Stimulated activated CD8-positive, alpha-beta memory T cell treated with anti-CD3 and anti-CD28 coated beads, Interleukin-2, amount 100 ng/mL, for 1 hour (primary cell): ENCODE results near the gene DAAM1.

Experiments
- DNase-seq, 2 donors: peaks; one replicate each; pipeline ENCODE4 v3.0.0-alpha.2; 2020; ENCODE audit warnings: low read depth in 2 of 2

DAAM1 gene

DNA sequence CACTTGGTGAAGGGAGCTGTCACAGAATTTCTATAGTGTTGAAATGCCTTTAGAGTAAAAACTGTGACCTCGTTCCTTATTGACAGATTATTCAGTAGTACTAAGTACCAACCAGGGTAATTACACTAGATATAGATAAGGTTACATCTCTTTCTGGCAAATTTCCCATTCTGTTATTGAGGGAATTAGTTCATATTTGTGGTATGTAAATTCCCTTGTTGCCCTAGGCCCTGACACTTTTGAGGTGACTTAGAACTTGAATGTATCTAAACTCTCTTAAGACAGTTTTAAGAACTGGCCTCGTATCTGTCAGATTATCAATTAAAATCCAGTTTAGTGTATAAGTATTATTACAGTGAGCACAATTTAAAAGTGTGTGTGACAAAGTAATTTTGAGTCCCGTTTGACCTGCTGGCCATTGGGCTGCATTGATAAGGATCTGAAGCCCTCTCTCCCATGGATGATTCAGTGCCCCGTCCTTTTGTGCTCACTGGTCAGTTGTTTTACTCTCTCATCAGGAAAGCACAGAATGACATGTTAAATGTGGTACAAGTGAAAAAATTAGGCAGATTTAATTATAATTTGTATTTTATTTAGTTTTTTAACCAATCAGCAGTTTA is 153.5 kb downstream of the DAAM1 start:
- DNase-seq = no peak

DNA sequence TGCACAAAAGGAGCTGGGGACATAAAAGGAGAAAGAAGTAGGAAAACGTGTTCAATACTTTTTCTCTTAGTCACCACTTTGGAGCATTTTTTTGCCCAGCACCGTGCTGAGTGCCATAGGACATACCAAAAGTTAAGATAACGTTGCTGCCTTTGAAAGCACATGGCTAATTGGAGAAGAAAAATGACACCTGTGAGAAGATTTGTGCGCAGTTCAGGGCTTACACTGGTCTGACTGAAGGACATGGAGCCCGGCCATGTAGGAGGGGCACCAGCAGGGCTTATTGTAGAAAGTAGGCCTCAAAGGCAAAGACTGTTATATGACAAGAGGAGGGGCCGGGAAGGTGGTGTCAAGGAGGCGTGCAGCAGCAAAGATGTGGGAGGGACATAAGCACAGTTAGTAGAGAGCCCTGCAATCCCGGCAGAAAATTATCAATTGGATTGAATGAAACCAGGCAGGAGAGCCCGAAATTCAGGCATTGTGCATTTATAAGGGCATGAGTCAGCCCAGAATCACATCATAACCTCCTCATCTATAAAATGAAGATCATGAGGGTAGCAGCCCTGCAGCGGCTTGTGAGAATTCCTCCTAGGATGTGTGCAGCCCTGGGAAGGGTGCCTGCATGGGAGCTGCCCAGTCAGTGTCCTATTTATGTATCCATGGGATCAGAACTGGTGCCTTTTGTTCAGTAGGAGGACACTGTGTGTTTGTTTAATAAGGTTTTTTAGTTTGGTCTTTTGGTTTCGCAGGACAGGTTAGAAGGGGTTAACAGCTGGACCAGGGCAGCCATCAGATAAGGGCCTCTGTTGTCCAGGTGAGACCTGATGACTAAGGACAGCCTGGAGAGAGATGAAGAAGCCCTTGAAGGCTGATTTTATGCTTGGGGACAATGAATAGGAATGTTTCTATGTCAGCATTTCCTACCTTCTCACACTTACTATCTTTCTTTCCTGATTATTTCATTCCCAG is 154.3 kb downstream of the DAAM1 start:
- DNase-seq = no peak

DNA sequence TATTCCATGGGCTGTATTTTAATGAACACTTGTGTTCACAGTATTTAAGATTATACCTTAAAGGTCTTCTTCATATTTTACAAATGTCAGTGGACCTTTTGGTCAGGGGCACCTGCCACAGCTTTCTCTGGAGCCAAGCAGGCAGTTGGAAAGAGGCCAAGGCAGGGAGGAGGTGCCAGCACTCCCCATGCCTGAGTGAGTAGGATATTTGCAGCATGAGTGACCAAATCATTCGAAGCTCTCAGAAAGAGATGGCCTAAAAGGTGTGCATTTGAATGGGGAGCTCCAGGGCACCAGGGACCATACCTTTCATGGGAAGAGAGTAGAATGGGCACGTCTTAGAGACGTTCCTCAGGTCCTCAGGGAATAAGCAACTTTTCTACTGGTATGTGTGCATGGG is 155.1 kb downstream of the DAAM1 start:
- no peak for DNase-seq

DNA sequence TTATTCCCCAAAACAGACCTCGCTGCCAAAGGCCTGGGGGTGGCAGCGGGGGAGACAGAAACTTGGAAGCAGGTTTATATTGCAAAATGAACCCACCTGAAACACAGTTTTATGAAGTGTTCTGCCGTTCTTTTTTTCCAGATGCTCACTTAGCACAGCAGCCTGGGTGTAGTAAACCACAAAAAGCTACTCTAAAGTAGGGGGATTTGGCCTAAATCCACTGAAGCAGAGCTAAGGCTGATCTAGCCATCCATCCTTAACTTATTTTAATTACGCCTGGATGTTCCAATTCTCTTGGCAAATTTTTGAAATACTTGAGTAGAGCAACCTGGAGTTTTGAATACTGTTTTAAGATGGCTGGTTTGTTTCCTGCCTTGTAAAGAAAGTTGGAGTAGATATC is 155.5 kb downstream of the DAAM1 start:
- no peak for DNase-seq

DNA sequence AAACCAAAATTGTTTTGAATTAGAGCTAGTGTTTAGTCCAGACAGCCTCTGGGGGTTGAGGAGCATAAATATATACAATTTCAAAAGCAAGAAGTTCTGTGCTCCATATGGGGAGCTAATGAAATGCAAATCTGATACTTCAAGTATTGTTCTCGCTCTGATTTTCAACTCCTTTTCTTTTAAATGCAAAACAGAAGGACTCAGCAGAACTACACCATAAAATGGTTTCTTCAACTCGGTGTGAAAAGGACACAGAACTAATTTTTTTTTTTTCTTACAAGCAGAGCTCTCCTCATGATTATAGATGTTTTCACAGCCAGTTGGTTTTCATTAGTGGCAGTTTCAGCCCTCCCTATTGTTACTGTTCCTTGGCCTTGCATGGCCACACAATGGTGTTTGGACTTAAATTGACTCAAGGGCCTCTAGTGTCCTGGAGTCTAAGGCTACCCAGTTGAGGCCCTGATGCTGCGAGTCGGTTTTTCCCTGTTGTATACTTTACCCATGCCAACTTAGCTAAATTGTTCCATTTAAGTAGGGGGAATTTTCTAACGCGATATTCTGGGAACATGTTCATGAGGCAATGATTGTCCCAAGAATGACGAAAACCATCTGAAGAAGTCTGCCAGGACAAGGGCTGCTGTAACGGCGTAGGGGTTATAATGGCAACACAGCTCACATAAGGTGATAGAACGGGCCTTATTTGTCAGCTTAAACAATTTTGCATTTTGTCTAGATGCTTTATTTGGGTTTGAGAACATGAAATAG is 156.4 kb downstream of the DAAM1 start:
- DNase-seq = no peak

DNA sequence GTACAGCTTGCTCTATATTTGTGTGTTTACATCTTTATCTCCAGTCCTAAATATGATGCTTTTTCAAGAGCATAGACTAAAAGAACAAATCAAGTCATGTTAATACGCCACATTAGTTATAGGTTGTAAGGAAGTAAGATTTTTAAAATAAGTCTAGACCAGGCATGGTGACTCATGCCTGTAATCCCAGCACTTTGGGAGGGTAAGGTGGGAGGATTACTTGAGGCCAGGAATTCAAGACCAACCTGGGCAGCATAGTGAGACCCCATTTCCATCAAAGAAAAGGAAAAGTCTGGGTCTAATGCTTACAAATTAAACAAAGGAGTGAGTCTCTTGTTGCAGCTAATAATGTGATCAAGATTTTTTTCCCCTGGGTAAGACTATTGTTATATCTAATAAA is 157.9 kb downstream of the DAAM1 start:
- no peak for DNase-seq

DNA sequence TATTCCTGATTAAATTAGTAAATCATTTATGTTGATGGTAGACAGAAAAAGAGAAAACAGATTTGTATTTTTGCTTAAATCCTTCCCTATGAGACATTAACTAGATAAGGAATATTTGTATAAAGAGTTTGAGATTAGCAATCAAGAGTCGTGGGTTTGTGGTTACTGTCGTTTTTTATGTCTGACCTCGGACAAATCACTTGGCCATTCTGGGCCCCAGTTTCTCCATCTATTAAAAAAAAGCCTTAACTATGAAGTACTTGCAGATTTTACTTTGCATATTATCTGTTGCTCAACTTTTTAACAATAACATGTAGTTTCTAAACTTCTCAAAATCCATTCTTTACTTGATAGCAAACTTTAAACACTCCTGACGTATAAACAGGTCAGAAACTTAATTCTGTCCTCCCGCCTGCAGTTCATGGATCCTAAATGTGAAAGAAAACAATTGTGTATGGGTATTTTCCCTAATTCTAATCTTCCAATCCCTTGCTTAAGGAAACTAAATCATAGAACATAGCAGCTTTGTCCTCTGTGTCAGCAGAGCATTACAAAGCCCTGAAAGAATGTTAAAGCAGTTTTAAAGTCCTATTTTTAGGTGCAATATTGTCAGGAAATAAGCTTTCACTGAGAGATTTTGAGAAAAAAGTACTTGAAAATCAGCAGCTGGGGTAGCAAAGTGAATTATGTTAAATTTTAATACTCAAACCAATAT is 158.5 kb downstream of the DAAM1 start:
- no peak for DNase-seq

DNA sequence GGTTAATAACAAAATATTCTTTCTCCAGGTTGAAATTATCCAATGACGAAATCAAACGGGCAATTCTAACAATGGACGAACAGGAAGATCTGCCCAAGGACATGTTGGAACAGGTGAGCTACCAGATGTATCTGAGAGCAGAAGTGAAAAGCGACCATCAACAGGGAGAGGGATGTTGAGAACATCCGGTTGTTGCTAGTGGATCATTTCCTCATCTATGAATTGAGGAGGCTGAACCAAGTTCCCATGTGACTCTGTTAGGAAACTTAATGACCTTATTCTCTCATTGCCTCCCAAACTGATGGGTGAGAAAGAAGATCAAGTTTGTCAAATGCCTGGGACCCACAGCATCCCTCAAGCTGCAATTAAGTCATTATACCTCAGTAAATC is 159.0 kb downstream of the DAAM1 start:
- DNase-seq = no peak

DNA sequence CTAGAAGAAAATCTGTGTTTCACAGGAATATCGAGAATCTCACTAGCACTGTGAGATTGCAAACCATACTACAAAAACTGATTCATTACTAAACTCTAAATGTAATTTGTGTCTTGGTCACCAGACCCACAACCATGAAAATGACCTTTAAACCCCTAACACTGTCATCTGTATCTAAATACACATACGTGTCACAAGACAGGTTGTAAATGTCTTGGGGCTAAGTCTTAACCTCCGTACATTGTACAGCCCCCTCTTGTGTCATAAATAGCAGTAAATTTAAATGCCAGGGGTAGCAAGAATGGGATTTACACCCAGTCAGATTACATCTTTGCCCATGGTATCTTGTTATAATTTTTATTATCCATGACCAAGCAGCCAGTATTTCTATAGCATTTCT is 159.4 kb downstream of the DAAM1 start:
- no peak for DNase-seq

DNA sequence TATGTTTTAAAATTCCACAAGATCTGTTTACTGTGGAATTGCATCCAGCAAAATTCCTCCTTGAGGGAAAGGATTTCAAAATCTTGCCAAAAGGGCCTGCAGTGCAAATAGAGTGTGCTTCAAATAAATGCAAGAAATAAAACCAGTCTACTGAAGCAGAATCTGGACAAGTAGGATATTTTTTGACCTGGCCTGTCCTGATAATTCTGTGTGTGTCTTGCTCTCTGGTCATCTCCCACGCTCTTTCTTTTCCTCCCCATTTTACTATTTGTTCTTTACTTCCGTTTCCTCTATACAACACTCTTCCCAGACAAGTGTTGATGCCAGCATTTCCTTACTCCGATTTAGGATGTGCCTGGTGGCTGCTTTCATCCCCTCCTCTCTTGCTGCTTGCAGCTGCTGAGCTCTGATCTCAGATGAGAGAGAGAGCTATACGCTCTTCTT is 160.8 kb downstream of the DAAM1 start:
- no peak for DNase-seq

DNA sequence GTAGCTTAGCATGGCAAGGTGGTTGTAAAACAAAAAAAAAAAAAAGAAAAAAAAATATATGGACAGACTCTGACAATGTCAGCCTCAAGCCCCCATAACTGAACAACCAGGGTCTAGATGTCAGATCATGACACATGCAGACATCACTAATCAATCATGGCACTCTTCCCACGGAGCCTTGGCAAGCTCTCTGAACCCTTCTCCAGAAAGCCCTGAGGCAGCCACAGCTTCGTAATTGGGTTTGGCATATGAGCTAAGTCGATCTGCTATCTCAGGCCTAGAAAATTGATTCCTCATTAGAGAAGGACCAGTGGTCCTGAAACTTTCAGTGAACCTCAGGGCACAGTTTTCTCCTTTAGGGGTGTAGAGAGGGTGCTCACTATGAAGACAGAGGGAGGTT is 164.5 kb downstream of the DAAM1 start:
- no peak for DNase-seq

DNA sequence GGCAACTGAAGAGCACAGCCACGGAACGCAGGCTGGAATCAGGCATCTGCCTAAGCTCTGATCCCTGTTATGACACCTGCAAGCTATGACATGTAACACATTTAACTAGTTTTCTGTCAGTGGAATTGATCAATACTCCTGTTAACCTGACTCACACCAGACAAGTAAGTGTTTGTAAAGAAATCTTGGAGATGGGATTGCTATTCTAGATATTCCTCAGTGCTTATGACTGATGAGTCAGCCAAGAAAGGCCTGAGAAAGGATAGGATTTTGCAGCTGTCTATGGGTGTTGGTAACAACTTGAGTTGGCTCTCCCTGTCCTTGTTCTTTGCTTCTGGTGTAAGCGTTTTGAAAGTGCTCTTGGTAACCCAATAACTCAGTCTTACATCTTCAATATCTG is 166.2 kb downstream of the DAAM1 start:
- no peak for DNase-seq

DNA sequence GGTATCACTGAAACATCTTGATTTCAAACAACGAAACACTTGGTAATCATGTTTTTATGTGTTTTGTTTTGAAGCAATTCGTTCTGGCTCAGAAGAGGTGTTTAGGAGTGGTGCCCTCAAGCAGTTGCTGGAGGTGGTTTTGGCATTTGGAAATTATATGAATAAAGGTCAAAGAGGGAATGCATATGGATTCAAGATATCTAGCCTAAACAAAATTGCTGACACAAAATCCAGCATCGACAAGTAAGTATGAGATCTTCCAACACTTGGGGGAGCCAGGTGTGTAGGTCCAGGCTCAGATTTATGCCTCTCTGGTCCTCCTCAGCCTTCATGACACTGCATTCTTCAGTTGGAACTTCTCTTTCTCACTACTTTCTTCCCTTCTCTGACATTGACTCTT is 166.6 kb downstream of the DAAM1 start:
- no peak for DNase-seq

DNA sequence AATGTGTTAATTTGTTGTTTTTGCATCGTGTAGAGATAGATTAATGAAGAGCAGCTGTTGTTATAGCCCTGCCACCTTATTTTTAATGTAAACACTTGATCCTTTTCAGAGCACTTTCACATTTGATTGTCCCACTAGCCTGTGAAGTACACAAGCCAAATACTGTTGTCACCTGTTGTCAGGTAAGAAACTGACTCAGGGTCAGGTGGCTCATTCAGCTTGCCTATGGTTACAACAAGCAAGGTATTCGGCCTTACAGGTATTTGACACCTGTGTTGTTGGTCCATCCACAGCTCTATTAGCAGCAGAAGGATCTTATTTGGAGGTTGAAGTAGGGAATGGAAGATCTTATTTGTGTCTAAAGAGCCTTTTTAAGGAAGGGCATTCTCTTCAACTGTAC is 167.8 kb downstream of the DAAM1 start:
- no peak for DNase-seq

DNA sequence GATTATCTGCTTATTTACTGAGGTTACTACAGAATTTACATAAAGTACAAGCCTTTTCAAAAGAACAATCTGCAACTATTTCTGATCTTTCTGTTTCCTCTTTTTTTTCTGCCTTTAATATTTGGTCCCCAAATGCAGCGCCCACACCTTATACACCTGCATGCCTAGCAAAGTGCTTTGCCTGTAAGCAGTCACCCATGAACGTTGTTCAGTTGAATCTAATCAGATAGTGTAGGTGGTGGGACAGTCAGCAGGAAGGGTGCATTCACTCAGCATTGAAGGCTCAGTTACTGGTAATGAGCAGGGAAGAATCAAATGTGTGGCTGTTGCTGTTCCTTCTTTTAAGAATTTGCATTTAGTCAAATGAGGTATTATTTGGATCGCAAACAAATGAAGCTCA is 168.3 kb downstream of the DAAM1 start:
- DNase-seq = no peak

DNA sequence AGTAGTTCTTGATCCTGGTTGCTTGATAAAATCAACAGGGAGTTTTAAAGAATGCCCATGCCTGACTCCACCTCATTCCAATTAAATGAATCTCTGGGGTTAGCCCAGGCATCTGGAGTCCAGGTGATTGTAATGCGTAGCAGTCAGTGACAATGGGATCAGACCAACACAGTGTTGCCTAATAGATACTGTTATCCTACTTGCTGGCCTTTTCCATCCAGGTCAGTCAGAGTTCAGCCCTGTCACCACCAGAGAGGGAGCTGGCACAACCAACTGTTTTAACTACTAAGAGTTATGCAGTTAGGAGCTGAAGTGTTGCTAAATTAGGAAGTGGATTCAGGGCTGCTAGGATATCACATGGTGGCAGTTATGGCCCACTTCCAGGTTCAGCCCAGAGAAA is 169.6 kb downstream of the DAAM1 start:
- DNase-seq = no peak

DNA sequence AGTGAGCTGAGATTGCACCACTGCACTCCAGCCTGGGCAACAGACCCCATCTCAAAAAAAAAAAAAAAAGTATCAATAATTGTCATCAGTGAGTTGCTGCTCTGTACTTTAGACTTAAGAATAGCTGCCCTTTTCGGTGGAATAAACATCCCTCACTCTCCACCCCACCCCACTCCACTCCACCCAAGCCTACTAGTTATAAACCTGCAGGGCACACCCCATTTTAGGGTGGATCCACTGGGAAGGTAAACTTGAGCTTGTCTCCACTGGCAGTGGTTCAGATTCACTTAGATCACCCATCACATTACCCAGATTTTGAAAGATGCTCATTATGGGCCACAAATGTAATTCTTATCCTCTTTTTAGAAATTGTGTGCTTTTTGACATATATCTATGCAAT is 170.3 kb downstream of the DAAM1 start:
- DNase-seq = no peak

DNA sequence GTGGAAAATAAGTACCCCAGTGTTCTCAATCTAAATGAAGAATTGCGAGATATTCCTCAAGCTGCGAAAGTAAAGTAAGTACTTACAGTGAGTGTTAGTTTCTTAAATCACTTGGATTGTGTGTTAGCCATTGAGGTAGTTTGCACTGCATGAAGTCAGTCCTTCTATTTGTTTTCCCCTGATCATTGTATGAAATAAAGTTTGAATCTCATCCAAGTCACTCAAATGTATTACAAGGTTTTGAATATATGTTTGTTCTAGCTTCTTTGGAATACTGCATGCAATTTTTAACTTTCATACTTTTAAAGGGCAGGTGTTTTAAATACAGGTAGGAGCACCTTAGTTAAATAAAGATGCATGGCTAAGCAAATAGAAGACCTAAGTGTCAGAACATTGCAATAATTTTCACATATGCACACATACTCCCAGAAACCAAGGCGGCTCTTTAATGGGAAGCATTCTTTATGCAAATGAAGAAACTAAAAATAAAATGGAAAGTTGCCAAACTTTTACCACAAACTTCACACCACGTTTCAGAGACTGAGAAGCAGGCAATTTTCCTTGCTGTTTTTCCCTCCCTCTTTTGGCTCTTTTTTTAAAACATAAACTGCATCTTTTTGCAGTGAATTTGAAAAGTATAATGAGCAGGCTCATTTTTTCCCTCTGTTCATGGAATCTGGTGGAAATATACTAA is 171.1 kb downstream of the DAAM1 start:
- DNase-seq = no peak

DNA sequence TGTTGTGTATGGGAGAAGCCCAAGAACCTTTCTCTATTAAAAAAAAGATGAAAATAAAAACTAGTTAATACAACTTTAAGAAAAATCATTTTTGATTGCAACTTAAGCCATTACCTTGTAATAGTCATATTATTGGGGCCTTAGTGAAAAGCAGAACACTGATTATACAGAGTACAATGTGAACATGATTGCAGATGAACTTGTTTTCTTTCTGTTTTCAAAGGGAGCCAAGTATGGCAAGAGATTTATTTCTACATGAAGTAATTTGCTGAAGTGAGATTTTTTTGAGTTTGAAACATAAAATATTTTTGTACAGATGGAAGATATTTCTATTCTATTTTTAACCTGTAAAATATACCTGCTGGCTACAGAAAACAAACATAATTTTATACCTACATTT is 171.8 kb downstream of the DAAM1 start:
- DNase-seq = no peak

DNA sequence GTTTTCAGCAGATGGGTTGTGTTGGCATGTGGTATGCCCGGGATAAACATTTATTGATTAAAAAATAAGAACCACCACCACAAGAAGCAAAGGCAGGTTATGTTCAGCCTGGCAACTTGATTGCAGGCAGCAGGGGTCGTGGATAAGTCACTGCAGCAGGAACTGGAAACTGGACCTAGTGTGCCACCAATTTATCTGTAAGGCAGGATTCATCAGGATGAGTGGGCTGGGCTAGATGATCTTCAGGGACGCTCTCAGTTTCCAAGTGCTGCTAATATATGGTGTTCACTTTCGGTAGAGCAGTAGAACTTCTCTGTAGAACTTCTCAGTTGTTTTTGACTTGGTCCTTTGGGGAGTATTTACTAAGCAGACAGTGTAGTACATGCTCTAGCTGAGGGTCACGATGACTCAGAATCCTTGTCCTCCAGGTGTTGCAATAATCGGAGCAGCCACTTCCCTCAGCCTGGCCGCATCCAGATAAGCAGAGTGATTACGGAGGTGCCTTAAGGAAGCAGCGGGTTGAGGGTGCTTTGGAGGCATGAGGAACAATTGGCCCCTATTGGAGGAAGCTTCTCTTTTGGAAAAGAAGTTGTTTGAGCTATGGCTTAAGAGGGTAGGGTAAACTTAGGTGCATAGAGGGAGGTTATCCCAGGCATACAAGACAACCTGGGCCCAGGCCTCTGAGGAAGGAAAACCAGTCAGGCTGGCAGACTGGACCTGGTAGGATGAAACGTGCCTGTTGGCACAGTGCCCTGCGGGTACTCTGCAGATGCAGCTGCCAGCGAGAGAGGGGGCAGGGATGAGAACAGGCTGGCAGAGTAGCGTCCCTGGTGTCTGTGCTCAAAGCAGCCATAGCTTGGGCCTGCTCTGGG is 172.7 kb downstream of the DAAM1 start:
- no peak for DNase-seq
